Calu3 (cell line): ENCODE measurements around the gene DHX58. TPM values are rescaled to one million over a fixed set of nuclear protein-coding genes. Genes with fewer than 3 reads are reported as not detected.
A peak's percentile ranks its signal among the peaks of the same experiment; 100 is the strongest.
"Not testable (repeated sequence)": the region's sequence is repeated elsewhere in the genome, so short reads cannot be mapped to it uniquely, and the experiment has no call there.

Experiments
- BruUV-seq: library from RNA; stranded (reverse); fragments of 400-500 nt; replicated peaks from 2 replicates; lab custom pipeline; 2021; lab: Mats Ljungman, UMichigan
- CTCF ChIA-PET: fragments of 300-600 bp; sonication (Branson Sonifier 250); formaldehyde crosslinking; loops from one replicate; lab custom pipeline; 2022; ENCODE audit warnings: antibody characterized with exemption; lab: Charles Lee
- DNase-seq: peaks from one replicate; pipeline ENCODE4 v3.0.0; 2022
- H3K27ac Mint-ChIP-seq: one replicate; pipeline ENCODE4 v1.8.0; 2022; ENCODE audit warnings: mixed read lengths; ENCODE audit not compliant: unreplicated experiment
- H3K27me3 Mint-ChIP-seq: one replicate; pipeline ENCODE4 v1.8.0; 2022; ENCODE audit warnings: mixed read lengths; ENCODE audit not compliant: unreplicated experiment
- H3K36me3 Mint-ChIP-seq: one replicate; pipeline ENCODE4 v1.8.0; 2022; ENCODE audit warnings: mild to moderate bottlenecking, moderate library complexity, mixed read lengths; ENCODE audit not compliant: insufficient read depth, unreplicated experiment
- H3K4me1 Mint-ChIP-seq: one replicate; pipeline ENCODE4 v1.8.0; 2022; ENCODE audit warnings: mild to moderate bottlenecking, low read depth, mixed read lengths; ENCODE audit not compliant: unreplicated experiment
- H3K4me3 Mint-ChIP-seq: one replicate; pipeline ENCODE4 v1.8.0; 2022; ENCODE audit warnings: mild to moderate bottlenecking, low read depth, moderate library complexity, mixed read lengths; ENCODE audit not compliant: unreplicated experiment
- H3K9me3 Mint-ChIP-seq: one replicate; pipeline ENCODE4 v1.8.0; 2022; ENCODE audit warnings: low read depth, mixed read lengths; ENCODE audit not compliant: unreplicated experiment
- intact Hi-C: fragments of 100-400 bp; cut with micrococcal nuclease; formaldehyde crosslinking; loops from one replicate; pipeline ENCODE4 v1.10.0; 2022; ENCODE audit not compliant: unreplicated experiment
- total RNA-seq: library from RNA; stranded (reverse); gene quantifications from 2 replicates; pipeline ENCODE4 v1.2.3, GENCODE V29; 2022
- TF ChIP-seq, protein P1 (sequence below): fragments of 200-600 bp; IDR thresholded peaks from one replicate; pipeline ENCODE4 v1.8.0; 2022; ENCODE audit warnings: antibody characterized with exemption; ENCODE audit not compliant: unreplicated experiment

The DHX58 gene
- total RNA-seq, 1 experiment from 2014 or later: 45.6 TPM

DNA sequence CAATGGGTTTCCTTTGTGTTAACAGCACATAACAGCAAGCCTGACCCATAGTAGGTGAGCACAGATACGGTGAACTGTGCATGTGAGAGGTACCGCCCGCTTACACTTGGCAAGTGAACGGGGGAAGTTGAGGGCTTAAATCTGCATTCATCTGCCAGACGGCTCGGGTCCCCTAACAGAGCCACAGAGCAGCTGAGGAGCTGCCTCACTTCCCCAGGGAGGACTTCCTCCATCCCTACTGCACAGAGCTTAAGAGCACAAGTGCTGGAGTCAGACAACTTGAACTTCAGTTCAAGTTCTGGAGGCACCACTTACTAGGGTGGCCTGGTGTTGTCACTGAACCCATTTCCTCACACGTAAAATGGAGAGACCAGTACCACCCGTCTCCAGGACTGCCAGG lies 28.9 kb upstream of the DHX58 start:
- H3K4me1 Mint-ChIP-seq: peaks cover 25% of the 10 kb centered on the region
- CTCF ChIA-PET: interaction anchor here (0.5 to 1.0 kb wide), 2 partner anchors 12 to 1325 kb away, joined by 4 read pairs; no protein-coding TSS in a partner anchor
- H3K9me3 Mint-ChIP-seq: no peaks in the 10 kb centered on the region
- intact Hi-C loops: no loop called here
- no peaks in the 10 kb centered on the region for H3K27me3 Mint-ChIP-seq
- no TSS peak for BruUV-seq
- no peak overlapping the region for H3K27ac Mint-ChIP-seq
- DNase-seq: no peak
- peaks cover 60% of the 10 kb centered on the region for H3K36me3 Mint-ChIP-seq
- no peak overlapping the region for H3K4me3 Mint-ChIP-seq
- TF ChIP-seq, protein P1, sequence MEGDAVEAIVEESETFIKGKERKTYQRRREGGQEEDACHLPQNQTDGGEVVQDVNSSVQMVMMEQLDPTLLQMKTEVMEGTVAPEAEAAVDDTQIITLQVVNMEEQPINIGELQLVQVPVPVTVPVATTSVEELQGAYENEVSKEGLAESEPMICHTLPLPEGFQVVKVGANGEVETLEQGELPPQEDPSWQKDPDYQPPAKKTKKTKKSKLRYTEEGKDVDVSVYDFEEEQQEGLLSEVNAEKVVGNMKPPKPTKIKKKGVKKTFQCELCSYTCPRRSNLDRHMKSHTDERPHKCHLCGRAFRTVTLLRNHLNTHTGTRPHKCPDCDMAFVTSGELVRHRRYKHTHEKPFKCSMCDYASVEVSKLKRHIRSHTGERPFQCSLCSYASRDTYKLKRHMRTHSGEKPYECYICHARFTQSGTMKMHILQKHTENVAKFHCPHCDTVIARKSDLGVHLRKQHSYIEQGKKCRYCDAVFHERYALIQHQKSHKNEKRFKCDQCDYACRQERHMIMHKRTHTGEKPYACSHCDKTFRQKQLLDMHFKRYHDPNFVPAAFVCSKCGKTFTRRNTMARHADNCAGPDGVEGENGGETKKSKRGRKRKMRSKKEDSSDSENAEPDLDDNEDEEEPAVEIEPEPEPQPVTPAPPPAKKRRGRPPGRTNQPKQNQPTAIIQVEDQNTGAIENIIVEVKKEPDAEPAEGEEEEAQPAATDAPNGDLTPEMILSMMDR: no peak

DNA sequence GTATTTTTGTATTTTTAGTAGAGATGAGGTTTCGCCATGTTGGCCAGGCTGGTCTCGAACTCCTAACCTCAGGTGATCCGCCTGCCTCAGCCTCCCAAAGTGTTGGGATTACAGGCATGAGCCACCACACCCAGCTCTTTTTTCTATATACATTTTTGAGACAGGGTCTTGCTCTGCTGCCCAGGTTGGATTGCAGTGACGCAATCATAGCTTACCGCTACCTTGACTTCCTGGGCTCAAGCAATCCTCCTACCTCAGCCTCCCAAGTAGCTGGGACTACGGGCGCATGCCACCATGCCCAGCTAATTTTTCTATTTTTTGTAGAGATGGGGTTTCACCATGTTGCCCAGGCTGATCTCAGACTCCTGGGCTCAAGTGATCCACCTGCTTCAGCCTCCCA lies 28.2 kb upstream of the DHX58 start:
- H3K4me3 Mint-ChIP-seq, H3K27me3 Mint-ChIP-seq, BruUV-seq, intact Hi-C loops, DNase-seq, H3K27ac Mint-ChIP-seq, H3K9me3 Mint-ChIP-seq: not testable (repeated sequence)
- Mint-ChIP-seq H3K36me3 (peaks cover 66% of the 10 kb centered on the region), H3K4me1 (peaks cover 31% of the 10 kb centered on the region)
- CTCF ChIA-PET: interaction anchor here (1.0 to 1.1 kb wide), 2 partner anchors 13 to 28 kb away, joined by 4 read pairs; partner anchors contain the start of gene DHX58

DNA sequence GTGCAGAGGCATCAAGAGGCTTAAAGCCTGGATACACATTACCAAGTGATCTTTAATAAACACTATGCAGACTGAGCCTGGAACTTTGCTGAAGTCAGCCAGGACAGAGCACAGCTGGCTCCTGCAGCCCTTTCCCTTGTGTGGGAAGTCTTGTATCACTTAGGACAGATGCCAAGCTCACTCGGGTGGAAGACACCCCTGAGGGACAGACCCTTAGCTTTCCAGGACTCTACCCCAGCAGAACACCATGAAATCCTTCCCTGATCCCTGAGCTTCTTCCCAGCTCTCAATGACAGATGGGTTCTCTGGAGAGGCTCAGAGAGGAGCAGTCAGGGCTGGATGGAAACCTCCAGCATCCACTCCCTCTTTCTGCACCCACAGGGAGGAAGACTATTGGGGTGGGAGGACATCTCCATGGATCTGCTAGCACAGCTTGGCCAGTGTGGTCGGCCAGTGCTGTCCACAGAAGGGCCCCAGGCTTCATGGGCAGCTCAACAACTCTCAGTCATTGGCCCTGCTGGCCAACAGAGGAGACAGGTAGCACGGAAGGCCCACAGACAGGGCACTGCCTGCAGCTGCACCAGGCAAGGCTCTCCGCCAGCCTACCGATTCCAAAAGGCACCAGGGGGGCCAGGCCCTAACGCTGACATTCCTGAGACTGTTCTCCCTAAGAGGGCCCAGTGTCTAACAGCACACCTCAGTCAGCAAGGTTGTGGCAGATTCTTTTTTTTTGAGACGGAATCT lies 26.4 kb upstream of the DHX58 start:
- CTCF ChIA-PET: interaction anchor here (0.5 to 0.8 kb wide), 3 partner anchors 15 to 1974 kb away, joined by 3 to 7 read pairs (median 6); no protein-coding TSS in a partner anchor
- H3K36me3 Mint-ChIP-seq: peaks cover 64% of the 10 kb centered on the region
- no peak overlapping the region for H3K4me3 Mint-ChIP-seq
- H3K27ac Mint-ChIP-seq: no peak overlapping the region
- H3K4me1 Mint-ChIP-seq: peaks cover 40% of the 10 kb centered on the region
- TF ChIP-seq, protein P1: no peak
- DNase-seq: no peak
- no peaks in the 10 kb centered on the region for H3K9me3 Mint-ChIP-seq
- no TSS peak for BruUV-seq
- H3K27me3 Mint-ChIP-seq: no peaks in the 10 kb centered on the region
- intact Hi-C loops: loop anchor here (10.0 kb wide), 1 partner anchor 136 kb away; the partner anchor contains the start of gene STAT5B

DNA sequence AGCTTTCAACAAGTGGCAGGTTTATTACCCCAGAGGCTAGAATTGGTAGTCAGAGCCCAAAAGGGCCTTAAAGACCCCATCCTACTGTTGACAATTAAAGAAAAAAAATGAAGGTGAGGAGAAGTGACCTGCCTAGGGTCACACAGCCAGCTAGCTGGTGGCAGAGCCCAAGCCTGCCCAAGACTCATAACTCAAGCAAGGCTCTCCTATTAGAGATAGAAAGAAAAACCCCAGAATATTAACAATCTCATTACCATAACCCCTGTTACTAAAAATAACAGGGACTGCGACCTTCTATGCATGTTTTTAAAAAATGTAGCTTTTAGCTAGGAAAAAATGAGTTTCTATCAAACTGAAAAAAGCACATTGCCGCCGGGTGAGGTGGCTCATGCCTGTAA lies 24.1 kb upstream of the DHX58 start:
- TF ChIP-seq, protein P1: no peak
- no TSS peak for BruUV-seq
- Mint-ChIP-seq H3K9me3 (no peaks in the 10 kb centered on the region), H3K36me3 (peaks cover 56% of the 10 kb centered on the region), H3K4me1 (peaks cover 42% of the 10 kb centered on the region), H3K27ac (peak overlapping the region; percentile 67), H3K4me3 (peak overlapping the region; percentile 69), H3K27me3 (no peaks in the 10 kb centered on the region)
- CTCF ChIA-PET: interaction anchor here (1.3 to 1.4 kb wide), 2 partner anchors 16 to 17 kb away, joined by 4 to 11 read pairs; partner anchors contain the start of gene KAT2A
- intact Hi-C loops: loop anchor here (10.0 kb wide), 1 partner anchor 138 kb away; the partner anchor contains the start of gene STAT5B
- no peak for DNase-seq
